Stimulated activated CD4-positive, alpha-beta T cell treated with anti-CD3 and anti-CD28 coated beads, Interleukin-2, amount 100 ng/mL, for 4 hours (primary cell): Measurements from ENCODE around the gene NUCB2.

Source experiments
- DNase-seq: peaks from one replicate; pipeline ENCODE4 v3.0.0-alpha.2; 2020; ENCODE audit warnings: low read depth

NUCB2 gene

GRCh38 chr11:17333799-17334586 lies 57.5 kb downstream of the NUCB2 start:
- no peak for DNase-seq

GRCh38 chr11:17343257-17343656 lies 66.7 kb downstream of the NUCB2 start:
- no peak for DNase-seq

- peak; percentile 33 for DNase-seq
Measured at GRCh38 chr11:17343907-17344306, 67.4 kb downstream of the NUCB2 start.

- DNase-seq, result no peak
Measured at GRCh38 chr11:17347676-17348075, 71.1 kb downstream of the NUCB2 start.

- no peak for DNase-seq
Measured at GRCh38 chr11:17350455-17351171, 74.1 kb downstream of the NUCB2 start.

- no peak for DNase-seq
Measured at GRCh38 chr11:17351172-17351509, 74.6 kb downstream of the NUCB2 start.

GRCh38 chr11:17351510-17352176 lies 75.1 kb downstream of the NUCB2 start, which contains the start of gene NCR3LG1:
Gene NCR3LG1 (plus strand): TSS chr11:17351800. CDS start chr11:17351970, 170 bp downstream.
- DNase-seq, result peak; percentile 67

- peak; percentile 56 for DNase-seq
Measured at GRCh38 chr11:17352950-17353820, 76.6 kb downstream of the NUCB2 start.

- DNase-seq, result no peak
Measured at GRCh38 chr11:17353821-17354600, 77.5 kb downstream of the NUCB2 start.

- DNase-seq, result peak; percentile 44
Measured at GRCh38 chr11:17354601-17354991, 78.1 kb downstream of the NUCB2 start.

- no peak for DNase-seq
Measured at GRCh38 chr11:17366495-17366894, 90.0 kb downstream of the NUCB2 start.

- no peak for DNase-seq
Measured at GRCh38 chr11:17368551-17368950, 92.0 kb downstream of the NUCB2 start.

GRCh38 chr11:17369094-17369493 lies 92.6 kb downstream of the NUCB2 start:
- DNase-seq, result no peak

GRCh38 chr11:17369684-17370243 lies 93.2 kb downstream of the NUCB2 start:
- DNase-seq, result no peak

GRCh38 chr11:17371614-17372013 lies 95.1 kb downstream of the NUCB2 start:
- DNase-seq, result no peak

- no peak for DNase-seq
Measured at GRCh38 chr11:17375547-17375946, 99.0 kb downstream of the NUCB2 start.

- DNase-seq, result no peak
Measured at GRCh38 chr11:17376493-17376892, 100.0 kb downstream of the NUCB2 start.

- no peak for DNase-seq
Measured at GRCh38 chr11:17378655-17379054, 102.1 kb downstream of the NUCB2 start.

GRCh38 chr11:17379383-17380180 lies 103.0 kb downstream of the NUCB2 start:
- no peak for DNase-seq

- DNase-seq, result no peak
Measured at GRCh38 chr11:17381156-17381555, 104.6 kb downstream of the NUCB2 start.
